ENCODE data around the gene AXIN2.

- TF ChIP-seq EZH2 (IDR thresholded peaks at IDR 0.05; ENCODE audit: borderline replicate concordance, low read length), result no peak
- no peak for TF ChIP-seq CTCF (IDR thresholded peaks at IDR 0.05; ENCODE audit: low read length)
Measured at GRCh38 chr17:65498816-65499215, 62.6 kb downstream of the AXIN2 start.

All from OCI-LY1 (cell line).